HG03460 (cell line): ENCODE measurements around the gene SYT17.

Source experiments
- ATAC-seq: cut with Tn5 transposase; IDR thresholded peaks from one replicate; pipeline ENCODE4 v1.9.1; 2021; ENCODE audit not compliant: unreplicated experiment

Gene SYT17

DNA sequence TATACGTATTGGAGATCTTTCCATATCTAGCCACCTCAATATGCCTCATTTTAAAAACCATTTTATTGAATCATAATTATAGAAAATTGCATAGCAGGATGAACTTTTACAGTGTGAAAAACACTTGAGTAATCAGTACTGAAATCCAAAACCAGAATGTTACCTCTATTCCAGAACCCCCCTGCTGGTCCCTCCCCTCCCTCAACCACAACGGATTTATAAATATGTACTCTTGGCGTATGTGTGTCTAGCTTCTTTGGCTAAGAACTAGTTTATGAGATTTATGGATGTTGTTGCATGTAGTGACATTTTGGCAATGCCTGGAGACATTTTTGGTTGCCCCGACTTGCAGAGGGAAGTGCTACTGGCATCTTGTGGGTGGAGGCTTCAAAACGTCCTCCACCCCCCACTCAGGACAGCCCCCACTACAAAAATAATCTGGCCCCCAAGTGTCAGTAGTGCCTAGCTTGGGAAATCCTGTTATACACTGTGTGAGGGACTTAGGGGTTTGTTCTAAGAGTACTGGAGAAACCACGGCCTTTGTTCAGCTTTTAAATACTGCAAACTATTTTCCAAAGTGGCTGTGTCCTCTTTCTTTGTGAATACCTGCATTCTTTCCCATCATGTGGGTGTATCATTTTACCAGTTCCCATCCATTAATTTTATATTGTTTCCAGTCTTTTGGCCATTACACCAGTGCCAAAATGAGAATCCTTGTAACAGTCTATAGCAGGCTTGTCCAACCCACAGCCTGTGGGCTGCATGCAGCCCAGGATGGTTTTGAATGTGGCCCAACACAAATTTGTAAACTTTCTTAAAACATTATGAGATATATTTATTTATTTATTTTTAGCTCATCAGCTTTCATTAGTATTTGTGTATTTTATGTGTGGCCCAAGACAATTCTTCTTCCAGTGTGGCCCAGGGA lies 30.6 kb upstream of the SYT17 start:
- ATAC-seq: no peak

DNA sequence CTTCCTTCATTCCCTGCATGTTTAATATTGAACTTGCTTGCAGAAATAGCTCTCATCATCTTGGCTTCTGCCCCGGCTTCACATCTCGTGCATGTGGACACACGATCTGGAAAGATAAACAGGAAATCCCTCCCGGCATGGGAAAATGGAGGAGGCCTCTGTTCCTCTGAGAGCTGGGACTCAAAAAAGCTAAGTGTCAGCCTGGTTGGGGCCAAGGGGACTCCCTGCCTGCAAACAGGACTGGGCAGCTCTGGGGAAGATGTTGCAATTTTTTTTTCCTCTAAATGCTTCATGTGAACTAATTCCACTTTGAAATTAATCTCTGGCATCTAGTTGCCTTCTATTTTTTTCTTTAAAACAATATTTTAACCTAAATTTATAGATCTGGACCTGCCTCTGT lies 29.4 kb upstream of the SYT17 start:
- no peak for ATAC-seq

DNA sequence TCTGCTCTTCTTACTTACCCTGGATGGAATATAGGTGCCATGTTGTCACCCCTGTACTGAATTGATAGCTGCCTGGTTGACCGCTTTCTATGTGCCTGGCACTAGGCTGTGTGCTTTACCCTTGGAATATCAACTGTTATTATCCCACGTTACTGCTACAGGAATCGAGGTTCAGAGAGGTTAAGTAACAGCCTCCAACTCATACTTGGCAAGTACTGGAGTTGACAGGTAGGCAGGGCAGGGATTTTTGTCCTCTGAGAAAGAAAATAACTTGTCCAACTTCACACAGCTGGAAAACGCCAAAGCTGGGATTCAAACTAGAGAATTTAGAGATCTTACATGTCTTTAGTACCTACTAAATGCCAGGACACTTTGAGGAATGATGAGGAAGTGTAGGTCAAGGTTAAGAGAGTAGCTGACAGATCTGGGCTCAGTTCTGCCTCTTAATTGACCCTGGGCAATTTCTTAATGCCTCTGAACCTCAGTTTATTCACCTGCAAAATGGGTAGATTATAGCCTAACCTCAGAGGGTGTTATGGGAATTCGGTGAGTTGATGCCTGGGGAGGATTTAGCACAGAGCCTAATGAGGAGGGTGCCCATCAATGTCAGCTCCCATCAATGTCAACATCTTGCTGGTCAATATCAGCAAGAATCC lies 28.5 kb upstream of the SYT17 start:
- ATAC-seq: no peak

DNA sequence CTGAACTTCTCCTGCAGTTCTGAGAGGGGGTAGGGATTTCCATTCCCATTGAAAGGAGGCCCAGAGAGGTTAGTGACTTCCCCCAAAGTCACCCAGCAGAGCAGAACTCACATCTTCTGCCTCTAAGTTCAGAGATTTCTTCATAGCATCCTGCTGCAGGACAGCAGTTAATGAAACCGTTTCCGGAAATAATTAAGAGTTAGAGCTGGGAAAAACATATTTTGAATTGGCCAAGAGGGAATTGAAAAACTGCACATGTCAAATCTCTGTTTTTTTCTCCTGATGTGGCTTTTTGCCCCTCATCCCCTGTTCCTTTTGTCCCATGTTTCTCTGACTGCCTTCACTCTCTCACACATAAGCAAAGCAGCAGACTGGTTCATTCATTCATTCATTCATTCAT lies 27.6 kb upstream of the SYT17 start:
- no peak for ATAC-seq

DNA sequence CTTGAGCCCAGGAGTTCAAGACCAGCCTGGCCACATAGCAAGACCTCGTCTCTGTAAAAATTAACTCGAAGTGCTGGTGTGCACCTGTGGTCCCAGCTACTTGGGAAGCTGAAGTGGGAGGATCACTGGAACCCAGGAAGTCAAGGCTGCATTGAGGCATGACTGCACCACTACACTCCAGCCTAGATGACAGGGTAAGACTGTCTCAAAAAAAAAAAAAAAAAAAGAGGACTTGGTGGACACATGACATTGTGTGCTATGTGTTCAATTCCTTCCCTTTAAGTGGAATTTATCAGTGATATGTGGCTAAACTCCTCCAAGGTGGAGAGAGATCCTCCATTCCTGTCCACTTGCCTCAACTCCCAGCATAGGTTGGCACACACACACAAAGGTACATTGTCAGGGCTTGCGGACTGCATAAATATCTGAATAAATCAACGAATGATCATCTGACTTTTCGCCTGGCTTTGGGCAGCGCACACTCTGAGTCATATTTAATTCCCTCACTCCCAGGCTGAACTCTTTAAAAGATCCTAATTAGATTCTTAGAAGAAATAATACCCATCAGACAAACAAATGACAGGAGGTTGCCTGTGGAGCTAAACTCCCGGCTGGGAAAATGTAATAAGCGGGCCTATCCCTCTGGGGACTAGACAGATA lies 25.0 kb upstream of the SYT17 start:
- ATAC-seq: no peak

DNA sequence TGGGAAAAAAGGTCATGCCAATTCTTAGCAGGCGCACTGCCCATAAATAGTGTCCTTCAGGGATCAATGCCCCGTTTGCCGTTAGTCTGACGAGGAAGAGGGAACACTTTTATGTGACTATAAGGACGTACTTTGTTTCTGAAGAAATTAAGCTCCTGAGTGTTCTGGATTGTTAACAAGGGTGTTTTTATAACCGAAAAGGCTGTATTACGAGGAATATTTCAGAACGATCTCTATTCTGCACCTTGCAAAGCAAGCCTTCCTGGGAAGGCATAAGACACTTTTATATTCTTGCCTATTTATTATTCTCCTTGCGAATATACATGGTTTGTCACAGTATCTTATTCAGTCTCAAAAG lies 24.5 kb upstream of the SYT17 start:
- no peak for ATAC-seq

DNA sequence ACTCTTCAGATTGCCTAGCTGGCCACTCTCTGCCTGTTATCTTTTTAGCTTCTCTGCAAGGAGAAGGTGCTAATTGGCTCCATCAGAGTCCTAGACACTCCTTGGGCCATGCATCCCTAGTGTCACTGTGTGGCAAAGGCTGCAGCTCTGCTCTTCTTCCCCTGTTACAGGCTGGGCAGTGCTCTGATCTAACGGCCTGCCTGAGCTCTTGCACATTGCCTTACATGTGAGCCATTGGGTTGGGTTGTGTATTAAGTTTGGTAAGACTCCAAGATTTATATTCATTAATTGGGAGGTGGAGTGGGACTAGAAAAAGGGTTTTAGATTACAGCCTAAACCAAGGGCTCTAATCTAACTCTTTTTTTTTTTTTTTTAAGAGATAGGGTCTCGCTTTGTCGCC lies 23.0 kb upstream of the SYT17 start:
- ATAC-seq: no peak

DNA sequence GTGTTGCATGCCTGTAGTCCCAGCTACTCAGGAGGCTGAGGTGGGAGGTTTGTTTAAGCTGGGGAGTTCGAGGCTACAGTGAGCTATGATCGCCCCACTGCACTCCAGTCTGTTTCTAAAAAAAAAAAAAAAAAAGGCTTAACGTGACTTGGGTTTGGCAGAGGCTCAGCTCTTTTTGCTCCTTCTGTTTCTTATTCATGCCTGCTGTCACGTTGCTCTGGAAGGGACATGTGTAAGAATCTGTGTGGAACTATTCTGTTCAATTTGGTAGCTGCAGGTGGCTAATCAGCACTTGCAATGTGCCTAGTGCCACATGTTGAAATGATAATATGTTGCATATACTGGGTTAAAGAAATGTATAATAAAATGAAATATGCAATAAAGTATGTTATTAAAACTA lies 20.9 kb upstream of the SYT17 start:
- no peak for ATAC-seq

DNA sequence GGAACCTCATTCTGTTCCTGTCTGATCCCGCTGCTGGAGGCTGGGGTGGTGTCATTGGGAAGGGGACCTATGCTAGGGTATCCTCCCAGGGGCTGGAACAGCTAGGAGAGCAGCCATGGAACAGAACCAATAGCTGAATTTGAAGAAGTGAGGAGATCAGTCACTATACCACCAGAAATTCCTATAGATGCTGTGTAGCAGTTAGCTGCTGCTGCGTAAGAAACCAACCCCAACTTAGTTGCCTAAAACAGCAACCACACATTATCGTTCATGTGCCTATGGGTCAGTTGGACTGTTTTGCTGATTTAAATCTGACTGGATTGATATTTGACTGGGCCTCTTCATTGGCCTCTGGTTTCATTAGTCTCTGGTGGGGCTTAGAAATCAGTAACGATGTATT lies 20.4 kb upstream of the SYT17 start:
- ATAC-seq: no peak

DNA sequence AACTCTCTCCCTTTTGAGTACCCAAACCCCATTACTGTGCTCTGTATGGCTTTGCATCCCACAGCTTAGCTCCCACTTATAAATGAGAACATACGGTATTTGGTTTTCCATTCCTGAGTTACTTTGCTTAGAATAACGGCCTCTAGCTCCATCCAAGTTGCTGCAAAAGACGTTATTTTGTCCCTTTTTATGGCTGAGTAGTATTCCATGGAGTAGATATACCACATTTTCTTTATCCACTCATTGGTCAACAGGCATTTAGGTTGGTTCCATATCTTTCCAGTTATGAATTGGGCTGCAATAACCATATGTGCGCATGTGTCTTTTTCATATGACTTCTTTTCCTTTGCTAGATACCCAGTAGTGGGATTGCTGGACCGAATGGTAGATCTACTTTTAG lies 19.9 kb upstream of the SYT17 start:
- ATAC-seq: no peak

DNA sequence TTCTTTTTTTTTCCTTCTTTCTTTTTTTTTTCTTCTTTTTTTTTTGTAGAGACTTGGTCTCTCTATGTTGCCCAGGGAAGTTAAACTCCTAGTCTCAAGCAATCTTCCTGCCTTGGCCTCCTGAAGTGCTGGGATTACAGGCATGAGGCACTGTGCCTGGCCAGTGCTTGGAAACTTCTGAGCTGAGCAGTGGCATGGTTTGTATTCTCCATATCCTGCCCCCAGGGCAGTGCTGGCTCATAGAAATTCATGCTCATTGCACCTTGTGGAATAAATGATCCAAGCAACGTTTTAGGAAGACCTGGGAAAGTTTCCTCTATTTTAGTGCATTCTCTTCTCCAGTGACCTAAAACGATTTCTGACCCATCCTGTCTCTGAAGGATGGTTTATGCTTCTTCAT lies 16.7 kb upstream of the SYT17 start:
- no peak for ATAC-seq

DNA sequence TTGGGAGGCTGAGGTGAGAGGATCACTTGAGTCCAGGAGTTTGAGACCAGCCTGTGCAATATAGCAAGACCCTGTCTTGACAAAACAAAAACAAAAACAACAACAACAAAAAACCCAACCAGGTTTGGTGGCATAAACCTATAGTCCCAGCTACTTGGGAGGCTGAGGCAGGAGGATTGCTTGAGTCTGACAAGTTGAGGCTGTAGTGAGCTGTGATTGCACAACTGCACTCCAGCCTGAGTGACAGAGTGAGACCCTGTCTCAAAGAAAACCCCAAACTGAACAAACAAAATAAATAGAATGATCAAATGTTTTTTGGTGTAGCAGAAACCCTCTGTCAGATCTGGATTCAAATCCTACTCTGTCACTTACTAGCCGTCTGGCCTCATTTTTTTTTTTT lies 16.0 kb upstream of the SYT17 start:
- ATAC-seq: no peak

DNA sequence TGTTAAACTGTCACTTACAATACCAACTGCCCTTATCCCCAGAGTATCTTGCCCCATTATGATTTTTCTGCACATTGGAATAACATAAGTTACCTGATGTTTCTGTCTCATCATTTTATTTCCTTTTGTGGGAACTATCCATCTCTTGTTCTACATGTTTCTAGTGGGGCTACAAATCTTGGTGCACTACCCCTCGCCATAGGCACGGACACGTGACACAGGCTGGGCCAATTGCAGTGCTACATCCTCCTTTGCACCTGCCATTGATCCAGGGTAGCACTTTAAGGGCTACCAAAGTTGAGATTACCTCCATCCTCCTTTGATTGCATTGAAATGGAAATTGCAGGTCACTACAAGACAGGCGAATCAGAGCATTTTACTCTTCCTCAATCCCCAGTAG lies 14.2 kb upstream of the SYT17 start:
- no peak for ATAC-seq

DNA sequence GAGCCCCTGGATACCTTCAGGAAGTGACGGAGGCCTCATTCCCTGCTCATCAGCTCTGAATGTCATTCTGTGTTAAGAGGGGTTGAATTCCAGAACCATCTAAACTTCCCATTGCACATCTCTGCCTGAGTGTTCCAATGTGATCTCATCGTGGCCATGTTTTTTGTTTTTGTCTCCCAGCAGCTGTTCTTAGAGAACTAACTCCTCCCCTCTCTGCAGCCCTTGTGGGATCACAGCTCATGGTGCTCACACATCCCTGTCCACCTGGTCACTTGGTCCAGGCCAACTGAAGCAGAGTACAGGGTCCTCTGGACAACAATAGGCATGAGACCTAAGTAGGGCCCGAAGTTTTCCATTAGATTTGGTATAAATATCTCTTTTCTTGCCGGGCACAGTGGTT lies 6.0 kb upstream of the SYT17 start:
- ATAC-seq: no peak

DNA sequence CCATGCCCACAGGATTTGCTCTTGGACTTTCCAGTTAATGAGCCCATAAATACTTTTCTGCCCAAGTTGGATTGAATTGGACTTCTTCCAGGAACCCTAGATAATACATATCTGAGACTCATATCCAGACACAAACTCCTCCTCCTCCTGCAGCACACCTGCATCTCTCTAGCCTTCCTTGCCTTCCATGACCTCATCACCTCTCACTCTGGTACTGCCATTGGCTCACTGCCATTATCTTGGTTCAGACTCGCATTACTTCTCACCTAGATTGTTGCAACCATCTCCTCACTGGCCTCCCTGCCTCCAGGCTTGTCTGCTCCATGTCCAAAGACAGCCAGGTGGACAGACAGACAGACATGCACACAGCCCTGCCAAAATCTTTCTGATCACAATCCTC lies 4.8 kb upstream of the SYT17 start:
- ATAC-seq: no peak

DNA sequence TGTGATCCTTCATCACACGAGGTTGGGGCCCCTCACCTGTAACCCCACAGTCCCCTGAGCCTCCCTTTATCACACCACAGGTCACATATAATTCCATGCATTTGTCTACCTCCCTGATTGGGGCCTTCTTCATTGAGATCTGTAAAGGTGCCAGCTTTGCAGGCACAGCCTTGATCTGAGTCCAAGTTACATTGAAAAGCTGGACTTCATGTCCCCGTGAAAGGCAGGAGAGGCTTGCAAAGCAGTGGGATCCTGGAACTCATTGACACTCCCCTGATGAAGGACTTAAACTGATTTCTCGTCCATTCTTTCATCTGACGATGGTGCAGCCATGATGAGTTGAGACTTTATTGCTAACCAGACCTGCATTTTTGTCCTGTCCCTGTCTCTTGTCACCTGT lies 3.8 kb upstream of the SYT17 start:
- no peak for ATAC-seq

DNA sequence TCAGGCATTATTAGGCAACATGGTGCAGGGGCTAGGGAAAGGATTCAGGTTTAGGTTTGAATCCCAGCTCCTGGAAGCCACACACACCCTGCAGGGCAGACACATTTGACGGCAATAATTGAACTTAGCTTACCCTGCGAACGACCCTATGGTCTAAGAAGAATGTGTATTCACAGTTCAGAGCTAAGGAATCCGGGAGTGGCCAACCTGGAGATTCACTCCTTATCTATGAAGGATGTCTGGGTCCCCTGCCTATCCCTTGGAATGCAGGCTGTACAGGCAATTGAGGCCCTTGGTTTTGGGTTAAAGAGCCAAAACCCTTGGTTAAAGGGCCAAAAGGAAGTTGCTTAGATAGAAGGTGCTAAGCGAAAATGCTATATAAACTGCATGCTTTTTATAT lies 2.9 kb upstream of the SYT17 start:
- ATAC-seq: no peak

DNA sequence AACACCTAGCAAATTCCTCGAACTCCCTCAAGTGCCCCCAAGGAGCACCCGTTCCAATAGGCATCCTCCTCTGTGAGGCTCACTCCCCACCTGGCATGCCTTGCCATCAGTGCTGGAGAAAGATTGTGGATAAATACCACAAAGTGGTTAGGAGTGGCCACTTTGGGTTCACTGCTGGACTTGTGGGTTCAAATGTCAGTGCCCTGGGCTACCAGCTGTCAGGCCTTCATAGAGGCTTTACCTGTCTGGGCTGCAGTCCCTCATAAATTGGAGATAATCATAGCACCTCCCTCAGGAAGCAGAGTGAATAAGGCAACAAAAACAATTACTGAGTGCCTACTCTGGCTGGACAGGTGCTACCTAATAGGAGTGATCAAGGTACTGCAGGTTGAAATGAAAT lies 1.5 kb upstream of the SYT17 start:
- ATAC-seq: no peak

DNA sequence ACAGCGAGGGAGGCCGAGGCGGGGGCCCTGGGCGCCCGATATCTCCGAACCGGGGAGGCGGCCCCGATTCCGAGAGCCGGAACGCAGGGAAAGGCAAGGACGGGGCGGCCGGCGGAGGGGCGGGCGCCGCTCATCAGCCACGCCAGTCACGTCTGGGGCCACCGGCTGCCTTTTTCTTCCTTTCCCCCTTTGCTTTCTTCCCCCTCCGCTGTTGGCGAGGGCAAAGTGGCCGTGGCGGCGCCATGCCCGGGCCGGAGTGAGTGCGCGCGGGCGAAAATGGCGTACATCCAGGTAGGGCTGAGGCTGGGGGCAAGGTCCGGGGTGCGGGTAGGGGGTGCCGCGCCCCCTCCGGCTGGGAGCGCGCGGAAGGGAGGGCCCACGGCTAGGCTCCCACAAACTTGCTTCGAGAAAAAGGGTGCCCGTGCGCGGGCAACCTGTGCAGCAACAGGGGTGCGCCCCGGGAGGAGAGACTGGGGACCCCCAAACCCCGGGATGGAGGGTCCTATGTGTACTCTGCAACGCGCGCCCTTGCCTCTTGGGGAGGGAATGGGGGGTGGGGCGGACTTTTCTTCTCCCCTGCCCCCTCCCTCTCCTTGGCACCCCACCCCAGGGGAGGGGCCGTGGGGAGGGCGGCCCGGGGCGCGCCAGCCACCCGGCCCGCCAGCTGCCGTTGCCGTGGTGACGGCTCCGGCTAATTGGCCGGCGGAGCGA lies 486 bp downstream of the SYT17 start:
- no peak for ATAC-seq

DNA sequence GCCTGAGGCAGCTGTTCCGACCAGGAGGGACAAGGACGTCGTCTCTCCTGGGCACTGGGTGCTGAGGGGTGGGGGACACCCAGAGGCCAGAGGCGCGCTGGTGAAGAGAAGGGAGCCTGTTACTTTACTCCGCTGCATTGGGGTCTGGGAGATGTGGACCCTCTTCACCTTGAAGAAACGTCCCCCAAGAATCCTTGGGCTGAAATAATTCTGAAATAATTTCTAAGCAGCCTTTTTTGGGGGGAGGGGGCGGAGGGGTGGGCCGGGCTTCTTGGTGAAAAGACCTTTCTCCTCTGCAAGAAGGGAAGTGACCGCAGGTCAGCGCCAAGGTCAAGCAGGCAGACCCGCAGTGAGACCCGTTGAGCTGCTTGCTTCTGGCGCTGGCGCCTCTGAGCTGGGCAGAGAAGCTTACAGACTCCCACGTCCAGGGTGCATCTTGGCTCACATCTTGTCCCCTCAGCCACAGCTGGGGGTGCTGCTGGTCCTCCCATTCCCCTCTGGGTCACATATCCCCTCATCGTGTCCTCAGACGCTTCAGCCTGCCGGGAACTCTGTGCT lies 1.1 kb downstream of the SYT17 start:
- no peak for ATAC-seq

DNA sequence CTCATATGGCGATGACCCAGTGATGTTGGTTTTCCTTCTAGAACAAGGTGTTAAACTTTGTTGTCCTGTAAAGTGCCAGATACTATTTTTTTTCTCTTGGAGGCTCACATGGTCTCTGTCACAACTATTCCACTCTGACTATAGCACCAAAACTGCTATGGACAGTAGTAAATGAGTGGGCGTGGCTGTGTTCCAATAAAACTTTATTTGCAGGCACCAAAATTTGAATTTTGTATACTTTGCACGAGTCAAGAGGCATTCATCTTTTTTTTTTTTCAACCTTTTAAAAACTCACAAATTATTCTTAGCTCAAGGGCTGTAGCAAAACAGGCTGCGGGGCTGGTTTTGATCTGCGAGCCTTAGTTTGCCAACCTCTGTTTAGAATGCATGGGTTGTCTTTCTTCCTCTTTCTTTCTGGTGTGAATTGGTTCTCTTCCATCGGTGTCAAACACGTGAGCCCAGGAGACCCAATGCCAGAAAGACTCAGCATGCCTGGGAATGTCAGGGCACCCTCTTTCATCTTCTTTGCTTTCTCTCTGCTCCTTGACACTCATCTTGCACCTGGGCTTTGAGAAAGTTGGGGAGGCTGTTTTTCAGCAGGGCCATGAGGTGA lies 2.1 kb downstream of the SYT17 start:
- no peak for ATAC-seq
